Measurements from ENCODE around the gene PPM1M.

- TF ChIP-seq EZH2phosphoT487 (IDR thresholded peaks at IDR 0.05; ENCODE audit: unreplicated experiment) (no peak), CTCF (conservative IDR thresholded peaks at IDR 0.05; ENCODE audit: low read depth in 2 of 2) (peak in 1 of 2 experiments; percentile 24; a peak in 2 of 4 replicates), POLR2AphosphoS5 (IDR thresholded peaks at IDR 0.05; ENCODE audit: low read depth) (no peak)
Measured at GRCh38 chr3:52298149-52299098, 52.9 kb downstream of the PPM1M start.

Data from GM23338 (cell line).